Nephron (organoid): ENCODE measurements around the gene TM4SF4.
"Not testable (repeated sequence)": the region's sequence is repeated elsewhere in the genome, so short reads cannot be mapped to it uniquely, and the experiment has no call there.

ENCODE experiments used
- H3K27ac Mint-ChIP-seq, 3 experiments: 2 replicates each; pipeline ENCODE4 v1.8.0; 2020; ENCODE audit warnings: mixed read lengths in 3 of 3, mild to moderate bottlenecking in 2 of 3, moderate library complexity in 1 of 3
- H3K27me3 Mint-ChIP-seq: 2 replicates; pipeline ENCODE4 v1.8.0; 2021; ENCODE audit warnings: low read depth, mild to moderate bottlenecking, moderate library complexity, mixed read lengths
- H3K36me3 Mint-ChIP-seq: 2 replicates; pipeline ENCODE4 v1.8.0; 2020; ENCODE audit warnings: low read depth, mixed read lengths
- H3K4me1 Mint-ChIP-seq: 2 replicates; pipeline ENCODE4 v1.8.0; 2020; ENCODE audit warnings: mixed read lengths
- H3K4me3 Mint-ChIP-seq, 3 experiments: 2 replicates each; pipeline ENCODE4 v1.8.0; 2020; ENCODE audit warnings: mild to moderate bottlenecking in 3 of 3, mixed read lengths in 3 of 3, moderate library complexity in 2 of 3
- H3K9me3 Mint-ChIP-seq: 2 replicates; pipeline ENCODE4 v1.8.0; 2020; ENCODE audit warnings: mixed read lengths
- TF ChIP-seq, protein P1 (sequence below), 3 experiments: fragments of 200-600 bp; sonication (generic); IDR thresholded peaks; one replicate each; pipeline ENCODE4 v1.5.0; 2021; ENCODE audit warnings: antibody characterized with exemption in 3 of 3; ENCODE audit not compliant: unreplicated experiment in 3 of 3

Gene TM4SF4

DNA sequence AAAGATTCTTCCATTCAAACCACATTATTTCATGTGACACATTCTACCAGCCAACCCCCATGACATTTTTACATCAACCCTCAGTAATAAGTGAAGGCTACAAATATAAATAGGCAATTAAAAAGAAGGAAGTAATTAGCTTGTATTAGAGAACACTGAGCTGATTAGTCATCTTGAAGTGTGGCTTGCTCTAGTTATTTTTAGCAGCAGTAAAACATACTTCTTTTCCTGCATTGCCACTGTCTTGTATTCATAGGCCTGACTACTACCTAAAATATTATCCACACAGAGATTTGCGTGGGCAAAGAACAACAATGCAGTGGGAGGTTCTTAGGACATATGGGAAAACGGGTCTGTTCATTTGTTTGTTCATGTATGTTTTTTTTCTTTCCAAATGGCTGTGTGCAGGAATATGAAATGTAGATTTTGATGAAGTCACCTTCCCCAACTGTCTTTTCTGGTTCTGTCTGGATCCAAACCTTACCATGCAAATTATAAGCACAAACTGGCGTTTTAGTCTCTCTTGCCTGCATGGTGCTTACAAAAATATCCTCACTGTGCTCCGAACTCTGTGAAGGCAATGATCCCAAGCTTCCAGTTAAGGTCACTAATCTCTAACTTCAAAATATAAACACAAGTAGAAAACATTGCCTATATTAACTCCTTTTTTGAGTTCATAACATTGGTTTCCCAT, 31.5 kb upstream of the TM4SF4 start:
- Mint-ChIP-seq H3K4me3 (no peak overlapping the region), H3K27ac (peak overlapping the region; percentile 40 to 78 (median 72)), H3K4me1 (peaks cover 20% of the 10 kb centered on the region), H3K36me3 (no peaks in the 10 kb centered on the region), H3K9me3 (peaks cover 3% of the 10 kb centered on the region), H3K27me3 (no peaks in the 10 kb centered on the region)
- TF ChIP-seq, protein P1, sequence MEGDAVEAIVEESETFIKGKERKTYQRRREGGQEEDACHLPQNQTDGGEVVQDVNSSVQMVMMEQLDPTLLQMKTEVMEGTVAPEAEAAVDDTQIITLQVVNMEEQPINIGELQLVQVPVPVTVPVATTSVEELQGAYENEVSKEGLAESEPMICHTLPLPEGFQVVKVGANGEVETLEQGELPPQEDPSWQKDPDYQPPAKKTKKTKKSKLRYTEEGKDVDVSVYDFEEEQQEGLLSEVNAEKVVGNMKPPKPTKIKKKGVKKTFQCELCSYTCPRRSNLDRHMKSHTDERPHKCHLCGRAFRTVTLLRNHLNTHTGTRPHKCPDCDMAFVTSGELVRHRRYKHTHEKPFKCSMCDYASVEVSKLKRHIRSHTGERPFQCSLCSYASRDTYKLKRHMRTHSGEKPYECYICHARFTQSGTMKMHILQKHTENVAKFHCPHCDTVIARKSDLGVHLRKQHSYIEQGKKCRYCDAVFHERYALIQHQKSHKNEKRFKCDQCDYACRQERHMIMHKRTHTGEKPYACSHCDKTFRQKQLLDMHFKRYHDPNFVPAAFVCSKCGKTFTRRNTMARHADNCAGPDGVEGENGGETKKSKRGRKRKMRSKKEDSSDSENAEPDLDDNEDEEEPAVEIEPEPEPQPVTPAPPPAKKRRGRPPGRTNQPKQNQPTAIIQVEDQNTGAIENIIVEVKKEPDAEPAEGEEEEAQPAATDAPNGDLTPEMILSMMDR (IDR thresholded peaks at IDR 0.05; ENCODE audit: unreplicated experiment in 3 of 3), result no peak

DNA sequence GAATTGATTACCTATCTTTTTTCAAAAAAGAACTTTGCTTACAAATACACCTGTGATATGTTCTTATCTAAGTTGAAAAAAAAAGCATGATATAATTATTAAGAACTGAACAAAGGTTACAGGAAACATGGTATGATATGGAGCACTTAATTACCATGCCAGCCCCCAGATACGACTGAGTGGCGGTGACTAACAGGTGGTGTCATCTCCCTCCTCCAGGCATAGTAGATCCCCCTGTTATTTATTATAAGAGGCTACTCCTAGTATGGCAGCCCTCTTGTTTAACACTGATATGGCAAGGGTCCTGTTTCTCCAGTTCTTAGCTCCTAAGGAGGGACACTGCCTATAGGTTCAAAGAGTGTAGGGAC, 31.0 kb upstream of the TM4SF4 start:
- peaks cover 24% of the 10 kb centered on the region for H3K4me1 Mint-ChIP-seq
- H3K9me3 Mint-ChIP-seq, result peaks cover 3% of the 10 kb centered on the region
- H3K27ac Mint-ChIP-seq, result peak overlapping the region; percentile 40 to 78 (median 72)
- no peaks in the 10 kb centered on the region for H3K36me3 Mint-ChIP-seq
- no peaks in the 10 kb centered on the region for H3K27me3 Mint-ChIP-seq
- no peak overlapping the region for H3K4me3 Mint-ChIP-seq
- TF ChIP-seq, protein P1 (IDR thresholded peaks at IDR 0.05; ENCODE audit: unreplicated experiment in 3 of 3), result no peak

DNA sequence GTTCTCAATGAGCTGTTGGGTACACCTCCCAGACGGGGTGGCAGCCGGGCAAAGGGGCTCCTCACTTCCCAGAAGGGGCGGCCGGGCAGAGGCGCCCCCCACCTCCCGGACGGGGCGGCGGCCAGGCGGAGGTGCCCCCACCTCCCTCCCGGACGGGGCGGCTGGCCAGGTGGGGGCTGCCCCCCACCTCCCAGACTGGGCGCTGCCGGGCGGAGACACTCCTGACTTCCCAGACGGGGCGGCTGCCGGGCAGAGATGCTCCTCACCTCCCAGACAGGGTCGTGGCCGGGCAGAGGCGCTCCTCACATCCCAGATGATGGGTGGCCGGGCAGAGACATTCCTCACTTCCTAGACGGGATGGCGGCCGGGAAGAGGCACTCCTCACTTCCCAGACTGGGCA, 29.6 kb upstream of the TM4SF4 start:
- not testable (repeated sequence) for H3K36me3 Mint-ChIP-seq, H3K4me3 Mint-ChIP-seq, H3K27me3 Mint-ChIP-seq, H3K9me3 Mint-ChIP-seq, H3K27ac Mint-ChIP-seq
- H3K4me1 Mint-ChIP-seq, result peaks cover 35% of the 10 kb centered on the region

DNA sequence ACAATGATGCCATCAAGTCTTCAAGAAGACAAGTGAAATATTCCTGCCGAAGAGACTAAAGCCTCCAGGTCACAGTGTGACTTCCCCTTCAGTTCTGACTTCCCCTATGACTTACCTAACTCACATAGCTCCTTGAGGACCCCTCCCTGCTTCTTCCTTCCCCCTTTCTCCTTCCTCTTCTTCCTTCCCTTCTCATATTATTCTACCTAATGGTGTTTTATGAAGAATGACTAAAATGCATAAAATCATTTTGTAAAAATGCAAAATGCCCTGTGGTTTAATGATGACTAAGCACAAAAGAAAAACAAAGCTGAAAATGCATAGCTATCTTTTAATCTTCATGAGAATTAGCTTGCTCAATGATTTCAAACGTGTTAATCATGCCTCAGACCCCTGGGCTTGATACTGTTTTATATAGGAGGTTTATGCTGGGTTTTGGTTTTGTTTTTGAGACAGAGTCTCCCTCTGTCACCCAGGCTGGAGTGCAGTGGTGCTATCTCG, 26.1 kb upstream of the TM4SF4 start:
- TF ChIP-seq, protein P1 (IDR thresholded peaks at IDR 0.05; ENCODE audit: unreplicated experiment in 3 of 3), result no peak
- Mint-ChIP-seq H3K27ac (peak overlapping the region; percentile 81 to 95 (median 93)), H3K4me1 (peaks cover 43% of the 10 kb centered on the region), H3K9me3 (peaks cover 24% of the 10 kb centered on the region), H3K4me3 (no peak overlapping the region), H3K36me3 (peaks cover 7% of the 10 kb centered on the region), H3K27me3 (no peaks in the 10 kb centered on the region)

DNA sequence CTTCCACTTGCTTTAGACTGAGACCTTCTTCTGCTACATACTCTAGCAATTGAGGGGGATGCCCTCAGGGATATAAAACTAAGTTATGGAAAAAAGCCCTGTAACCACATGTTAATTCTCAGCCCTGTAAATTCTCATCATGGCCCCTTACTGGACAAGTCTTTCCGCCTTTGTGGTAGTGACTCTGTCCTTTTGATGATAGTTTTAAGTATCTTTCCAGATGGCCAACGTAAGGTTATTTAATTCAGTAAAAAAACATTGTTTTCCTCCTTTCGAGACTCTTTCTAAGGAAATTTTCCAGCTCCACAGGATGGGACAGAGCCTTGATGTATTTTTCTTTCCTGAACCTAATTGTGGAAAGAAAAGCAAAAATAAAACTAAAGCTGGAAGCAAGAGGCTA, 25.3 kb upstream of the TM4SF4 start:
- Mint-ChIP-seq H3K4me3 (peak overlapping the region in 1 of 3 experiments; percentile 2), H3K27me3 (no peaks in the 10 kb centered on the region), H3K36me3 (peaks cover 7% of the 10 kb centered on the region), H3K9me3 (peaks cover 26% of the 10 kb centered on the region), H3K27ac (peak overlapping the region; percentile 93 to 97 (median 95)), H3K4me1 (peaks cover 38% of the 10 kb centered on the region)
- TF ChIP-seq, protein P1 (IDR thresholded peaks at IDR 0.05; ENCODE audit: unreplicated experiment in 3 of 3), result no peak

DNA sequence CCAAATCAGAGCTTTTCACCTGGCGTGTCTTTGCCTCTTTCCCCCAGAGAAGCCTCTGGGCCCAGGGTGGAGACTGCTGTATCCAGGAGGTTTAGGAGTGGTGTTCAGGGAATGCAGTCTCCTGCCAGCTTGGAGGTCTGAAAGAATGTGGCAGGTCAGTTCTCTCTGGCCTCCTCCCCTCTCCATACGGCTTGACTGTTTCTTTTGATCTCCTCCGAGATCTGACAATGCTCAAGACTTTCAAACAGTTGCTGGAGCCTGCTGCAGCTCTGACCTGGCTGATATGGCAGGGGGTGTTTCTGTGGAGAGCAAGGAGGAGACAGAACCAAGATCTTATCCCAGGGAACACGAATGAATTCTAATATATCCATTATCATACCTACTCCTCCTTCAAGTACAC, 24.7 kb upstream of the TM4SF4 start:
- Mint-ChIP-seq H3K27ac (peak overlapping the region; percentile 93 to 97 (median 95)), H3K4me3 (peak overlapping the region in 1 of 3 experiments; percentile 7), H3K9me3 (peaks cover 28% of the 10 kb centered on the region), H3K27me3 (no peaks in the 10 kb centered on the region), H3K36me3 (peaks cover 7% of the 10 kb centered on the region), H3K4me1 (peaks cover 40% of the 10 kb centered on the region)
- TF ChIP-seq, protein P1 (IDR thresholded peaks at IDR 0.05; ENCODE audit: unreplicated experiment in 3 of 3), result no peak
